Measurements from ENCODE around the gene CLSTN2.

- TF ChIP-seq EZH2 (IDR thresholded peaks at IDR 0.05; ENCODE audit: low read length, unreplicated experiment) (no peak), CTCF (conservative IDR thresholded peaks at IDR 0.05; ENCODE audit: low read depth, low read length) (no peak), EZH2phosphoT487 (IDR thresholded peaks at IDR 0.05; ENCODE audit: borderline replicate concordance, low read length) (no peak)
Measured at GRCh38 chr3:139948467-139948866, 13.5 kb downstream of the CLSTN2 start.

All from PC-3 (cell line).